Measurements from ENCODE around the gene CCNC.
"Not testable (repeated sequence)": the region's sequence is repeated elsewhere in the genome, so short reads cannot be mapped to it uniquely, and the experiment has no call there.

The CCNC gene

GRCh38 chr6:99604166-99605073 is 36.0 kb upstream of the CCNC start:
- in situ Hi-C loops (cut with HindIII; ENCODE audit: low sequenced_read_pairs) = loop anchor here (25.0 kb wide), 1 partner anchor 858 kb away; the partner anchor contains the start of gene SIM1

- in situ Hi-C loops (cut with HindIII; ENCODE audit: low sequenced_read_pairs) = loop anchor here (25.0 kb wide), 1 partner anchor 859 kb away; the partner anchor contains the start of gene SIM1
These were observed 35.1 kb upstream of the CCNC start for GRCh38 chr6:99603421-99604165.

- in situ Hi-C loops (cut with HindIII; ENCODE audit: low sequenced_read_pairs) = loop anchor here (25.0 kb wide), 1 partner anchor 860 kb away; the partner anchor contains the start of gene SIM1
These were observed 34.3 kb upstream of the CCNC start for GRCh38 chr6:99602520-99603420.

- in situ Hi-C loops (cut with HindIII; ENCODE audit: low sequenced_read_pairs) = not testable (repeated sequence)
These were observed 26.2 kb upstream of the CCNC start for GRCh38 chr6:99594696-99595095.

- in situ Hi-C loops (cut with HindIII; ENCODE audit: low sequenced_read_pairs) = no loop called here
These were observed 24.4 kb upstream of the CCNC start for GRCh38 chr6:99592900-99593299.

GRCh38 chr6:99591673-99592364 is 23.4 kb upstream of the CCNC start:
- in situ Hi-C loops (cut with HindIII; ENCODE audit: low sequenced_read_pairs) = no loop called here

GRCh38 chr6:99590728-99591672 is 22.5 kb upstream of the CCNC start:
- in situ Hi-C loops (cut with HindIII; ENCODE audit: low sequenced_read_pairs) = no loop called here

GRCh38 chr6:99589907-99590493 is 21.5 kb upstream of the CCNC start:
- in situ Hi-C loops (cut with HindIII; ENCODE audit: low sequenced_read_pairs) = no loop called here

- in situ Hi-C loops (cut with HindIII; ENCODE audit: low sequenced_read_pairs) = no loop called here
These were observed 20.8 kb upstream of the CCNC start for GRCh38 chr6:99589290-99589672.

- in situ Hi-C loops (cut with HindIII; ENCODE audit: low sequenced_read_pairs) = no loop called here
These were observed 20.3 kb upstream of the CCNC start for GRCh38 chr6:99588618-99589289.

GRCh38 chr6:99587792-99588191 is 19.3 kb upstream of the CCNC start:
- in situ Hi-C loops (cut with HindIII; ENCODE audit: low sequenced_read_pairs) = no loop called here

- in situ Hi-C loops (cut with HindIII; ENCODE audit: low sequenced_read_pairs) = no loop called here
These were observed 11.3 kb upstream of the CCNC start for GRCh38 chr6:99579781-99580180.

GRCh38 chr6:99575544-99576227 is 7.2 kb upstream of the CCNC start:
- in situ Hi-C loops (cut with HindIII; ENCODE audit: low sequenced_read_pairs) = no loop called here

GRCh38 chr6:99573980-99574617 is 5.6 kb upstream of the CCNC start:
- in situ Hi-C loops (cut with HindIII; ENCODE audit: low sequenced_read_pairs) = no loop called here

- in situ Hi-C loops (cut with HindIII; ENCODE audit: low sequenced_read_pairs) = no loop called here
These were observed 5.3 kb downstream of the CCNC start for GRCh38 chr6:99563056-99563723.

GRCh38 chr6:99560668-99561067 is 7.8 kb downstream of the CCNC start:
- in situ Hi-C loops (cut with HindIII; ENCODE audit: low sequenced_read_pairs) = no loop called here

- in situ Hi-C loops (cut with HindIII; ENCODE audit: low sequenced_read_pairs) = no loop called here
These were observed 9.4 kb downstream of the CCNC start for GRCh38 chr6:99559057-99559456.
